Activated CD4-positive, alpha-beta T cell treated with anti-CD3 and anti-CD28 coated beads for 1 hour (primary cell): ENCODE data around the gene CDCP2.
"Not testable (repeated sequence)": the region's sequence is repeated elsewhere in the genome, so short reads cannot be mapped to it uniquely, and the experiment has no call there.

Source experiments
- DNase-seq: peaks from one replicate; pipeline ENCODE4 v3.0.0-alpha.2; 2020

CDCP2 gene

DNA sequence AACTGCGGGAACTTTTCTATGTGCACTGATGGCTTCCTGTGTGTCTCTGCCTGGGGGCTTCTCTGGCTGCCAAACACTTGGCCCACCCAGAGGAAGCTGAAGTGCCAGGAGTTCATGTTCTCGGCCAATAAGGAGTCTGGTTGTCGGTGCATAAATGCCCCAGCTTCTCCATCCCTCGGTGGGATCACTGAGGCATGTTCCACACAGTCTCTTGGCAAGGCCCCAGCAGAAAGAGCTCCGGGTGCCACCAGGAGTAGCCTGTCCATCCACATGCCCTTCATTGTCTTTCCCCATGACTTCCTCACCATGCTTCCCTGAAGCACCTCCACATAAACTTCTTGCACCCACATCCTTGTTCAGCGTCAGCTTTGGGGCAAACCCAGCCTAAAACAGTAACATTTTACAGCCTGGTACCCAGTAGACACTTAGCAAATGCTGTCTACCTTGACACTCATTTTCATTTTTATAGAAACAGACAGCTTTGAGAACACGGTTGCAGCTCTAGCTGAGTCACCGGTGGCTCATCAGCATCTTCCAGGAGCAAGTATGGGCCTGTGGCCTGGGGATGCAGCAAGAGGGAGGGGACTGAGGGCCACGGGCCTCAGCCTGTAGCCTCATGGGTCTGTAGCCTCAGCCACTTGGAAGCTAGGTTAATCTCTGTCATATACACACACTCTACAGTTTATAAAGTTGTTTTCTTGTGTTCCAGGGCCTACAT, 14.8 kb upstream of the CDCP2 start:
- DNase-seq = no peak

DNA sequence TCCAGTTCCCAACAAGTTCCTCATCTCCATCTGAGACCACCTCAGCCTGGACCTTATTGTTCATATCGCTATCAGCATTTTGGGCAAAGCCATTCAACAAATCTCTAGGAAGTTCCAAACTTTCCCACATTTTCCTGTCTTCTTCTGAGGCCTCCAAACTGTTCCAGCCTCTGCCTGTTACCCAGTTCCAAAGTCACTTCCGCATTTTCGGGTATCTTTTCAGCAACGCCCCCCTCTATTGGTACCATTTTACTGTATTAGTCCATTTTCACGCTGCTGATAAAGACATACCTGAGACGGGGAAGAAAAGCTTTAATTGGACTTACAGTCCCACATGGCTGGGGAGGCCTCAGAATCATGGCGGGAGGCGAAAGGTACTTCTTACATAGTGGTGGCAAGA, 13.6 kb upstream of the CDCP2 start:
- DNase-seq = not testable (repeated sequence)

DNA sequence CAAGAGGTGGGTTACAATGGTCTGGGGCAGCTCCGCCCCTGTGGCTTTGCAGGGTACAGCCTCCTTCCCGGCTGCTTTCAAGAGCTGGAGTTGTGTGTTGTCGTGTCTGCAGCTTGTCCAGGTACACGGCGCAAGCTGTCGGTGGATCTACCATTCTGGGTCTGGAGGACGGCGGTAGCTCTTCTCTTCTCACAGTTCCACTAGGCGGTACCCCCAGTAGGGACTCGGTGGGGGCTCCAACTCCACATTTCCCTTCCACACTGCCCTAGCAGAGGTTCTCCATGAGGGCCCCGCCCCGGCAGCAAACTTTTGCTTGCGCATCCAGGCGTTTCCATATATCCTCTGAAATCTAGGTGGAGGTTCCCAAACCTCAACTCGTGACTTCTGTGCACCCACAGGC, 12.3 kb upstream of the CDCP2 start:
- no peak for DNase-seq

DNA sequence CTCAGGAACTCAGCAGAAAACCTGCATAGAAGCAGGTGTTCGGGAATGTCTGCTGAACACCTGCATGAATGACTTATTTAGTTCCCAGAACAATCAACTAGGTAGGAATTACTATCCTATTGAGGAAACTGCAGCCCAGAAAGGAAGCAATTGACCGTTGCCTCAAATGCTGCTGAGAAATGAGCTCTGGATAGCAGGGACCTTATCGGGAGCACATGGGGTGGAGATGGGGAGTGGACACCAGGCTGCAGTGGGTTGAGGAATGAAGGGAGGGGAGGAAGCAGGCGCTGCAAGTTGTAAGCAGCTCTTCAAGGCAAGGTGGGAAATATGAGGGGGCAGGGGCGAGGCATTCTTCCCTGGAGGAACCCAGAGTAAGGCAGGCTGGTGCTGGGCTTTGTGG, 10.8 kb upstream of the CDCP2 start:
- DNase-seq = no peak

DNA sequence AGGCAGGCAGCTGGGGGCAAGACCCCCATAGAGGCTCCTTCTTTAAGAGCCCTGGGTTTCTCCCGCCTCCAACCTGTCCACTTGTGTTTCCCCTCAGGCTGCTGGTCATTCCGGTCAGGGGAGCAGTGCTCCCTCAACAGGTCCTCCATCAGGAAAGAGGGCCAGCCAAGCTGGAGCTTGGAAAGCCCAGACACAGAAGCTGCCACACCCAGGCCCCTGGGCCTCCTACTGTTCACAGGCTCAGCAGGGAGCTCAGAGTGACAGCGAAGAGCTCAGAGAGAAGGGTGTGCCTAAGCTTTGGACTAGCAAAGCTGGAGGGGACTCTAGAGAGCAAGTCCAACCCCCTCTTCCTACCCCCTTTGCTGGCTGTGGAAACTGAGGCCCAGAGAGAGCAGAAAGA, 10.3 kb upstream of the CDCP2 start:
- no peak for DNase-seq

DNA sequence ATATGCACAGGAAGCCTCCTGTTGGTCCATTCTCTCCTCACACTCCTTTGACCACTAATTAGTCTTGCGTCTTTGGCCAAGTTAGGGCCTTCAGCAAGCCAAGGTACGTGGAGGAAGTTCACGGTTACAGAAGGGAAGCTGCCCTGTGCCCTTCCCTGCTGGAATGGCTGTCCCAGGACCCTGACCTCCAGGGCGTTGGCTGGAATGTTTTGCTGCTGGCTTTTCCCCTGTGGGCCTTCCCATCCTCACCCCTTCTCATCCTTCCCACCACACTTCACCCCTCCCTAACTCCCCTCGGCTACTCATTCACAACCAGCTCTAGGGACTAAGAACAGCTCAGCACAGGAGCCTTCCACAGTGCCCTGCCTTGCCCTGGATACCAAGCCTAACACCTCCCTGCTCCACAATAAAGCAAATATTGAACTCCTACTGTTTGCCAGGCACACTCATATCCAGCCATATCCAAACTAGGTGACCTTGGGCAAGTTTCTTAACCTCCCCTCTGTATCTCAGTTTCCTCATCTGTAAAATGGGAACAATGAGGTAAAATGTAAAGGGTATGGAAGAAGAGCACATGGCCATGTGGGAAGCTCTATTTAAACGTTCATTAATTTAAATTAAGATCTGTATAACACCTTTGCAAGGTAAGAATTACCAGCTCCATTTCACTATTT, 8.8 kb upstream of the CDCP2 start:
- no peak for DNase-seq

DNA sequence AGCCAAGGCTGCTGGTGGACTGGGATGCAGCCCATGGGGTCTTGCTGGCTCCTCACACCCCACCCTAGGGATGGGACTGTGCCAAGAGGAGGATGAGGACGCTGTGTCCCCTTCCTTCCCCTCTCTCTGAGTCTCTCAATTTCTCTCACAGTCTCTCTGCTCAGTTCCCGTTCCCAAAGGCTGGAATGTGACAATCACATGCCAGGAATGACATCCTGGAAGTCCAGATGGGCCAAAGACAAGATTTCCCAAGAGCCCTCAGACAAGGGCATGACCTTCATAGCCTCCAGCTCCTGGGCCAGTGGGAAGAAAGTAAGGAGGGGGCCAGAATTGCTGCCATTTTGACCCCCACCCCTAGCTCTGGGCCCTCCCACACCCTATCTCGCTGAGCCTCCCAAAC, 7.6 kb upstream of the CDCP2 start:
- DNase-seq = no peak

DNA sequence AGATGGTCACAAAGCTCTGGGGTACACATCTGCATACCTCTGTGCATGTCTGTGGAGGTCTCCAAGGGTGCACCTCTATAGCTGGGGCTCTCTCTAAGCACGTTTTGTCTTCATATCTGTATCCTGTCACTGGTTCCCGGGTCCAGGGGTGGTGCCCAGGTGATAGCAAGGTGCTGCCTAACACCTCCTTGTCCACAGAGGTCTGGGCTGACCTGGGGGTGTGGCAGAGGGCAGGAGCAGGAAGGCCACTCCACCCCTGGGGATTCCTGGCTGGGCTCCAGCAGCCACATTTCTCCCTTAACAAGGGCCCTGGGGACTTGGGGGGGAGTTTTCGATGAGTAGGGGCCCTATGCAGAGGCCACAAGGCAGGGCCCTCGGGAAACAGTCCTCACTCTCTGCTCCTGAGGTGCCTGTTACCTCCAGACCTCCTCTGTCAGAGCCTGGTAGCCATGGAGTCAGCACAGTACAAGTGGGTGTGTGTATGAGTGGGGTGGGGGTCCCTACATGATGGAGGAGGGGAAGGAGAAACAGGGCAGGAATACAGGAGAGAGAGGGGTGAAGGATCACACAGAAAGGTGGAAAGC, 7.0 kb upstream of the CDCP2 start:
- no peak for DNase-seq

DNA sequence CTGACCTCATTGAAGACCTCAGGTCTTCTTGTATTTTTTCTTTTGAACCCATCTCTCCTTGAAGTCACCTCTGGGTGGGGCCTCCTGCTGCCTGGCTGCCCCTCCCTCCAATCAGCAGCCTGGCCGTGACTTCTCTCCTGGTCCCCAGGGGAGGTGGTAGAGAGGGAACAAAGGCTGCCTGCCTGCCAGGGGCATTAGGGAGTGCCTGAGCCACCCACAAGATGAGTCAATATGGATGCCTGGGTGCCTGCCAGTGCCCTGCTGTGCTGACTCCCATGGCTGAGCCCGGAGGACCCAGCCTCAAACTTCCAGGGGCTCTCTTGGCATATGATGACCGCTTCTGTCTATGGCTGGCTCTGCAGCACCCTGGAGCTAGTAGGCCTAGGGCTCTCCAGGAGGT, 5.3 kb upstream of the CDCP2 start:
- no peak for DNase-seq

DNA sequence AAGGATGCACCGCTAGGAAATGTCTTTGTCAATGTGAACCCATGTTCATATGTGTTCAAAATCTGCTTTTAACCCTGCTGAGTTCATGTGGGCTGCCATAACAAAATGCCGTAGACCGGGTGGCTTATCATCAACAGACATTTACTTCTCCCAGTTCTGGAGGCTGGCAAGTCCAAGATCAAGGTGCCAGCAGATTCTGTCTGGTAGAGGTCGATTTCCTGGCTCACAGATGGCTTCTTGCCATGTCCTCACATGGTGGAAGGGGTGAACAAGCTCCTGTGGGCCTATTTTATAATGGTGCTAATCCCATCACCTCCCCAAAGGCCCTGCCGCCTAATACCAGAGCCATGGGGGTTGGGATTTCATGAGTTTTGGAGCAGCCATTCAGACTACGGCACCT, 4.6 kb upstream of the CDCP2 start:
- DNase-seq = no peak

DNA sequence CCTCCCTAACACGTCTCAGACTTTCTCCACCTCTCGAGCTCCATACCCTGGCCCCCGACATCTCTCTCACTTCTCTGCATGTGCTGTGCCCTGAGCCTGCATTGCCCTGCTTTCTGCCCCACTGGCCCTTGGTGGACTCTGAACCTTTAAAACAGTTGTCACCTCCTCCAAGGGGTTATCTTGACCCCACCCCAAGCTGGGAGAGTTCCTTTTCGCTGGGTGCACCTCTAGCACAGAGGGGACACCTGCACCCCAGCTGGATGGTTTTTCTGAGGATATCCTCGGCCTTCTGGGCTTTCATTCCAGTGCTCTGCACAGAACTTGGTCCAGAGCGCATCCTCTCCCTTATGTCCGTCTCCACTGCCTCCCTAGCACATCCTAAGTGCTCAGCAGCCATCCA, 4.2 kb upstream of the CDCP2 start:
- no peak for DNase-seq

DNA sequence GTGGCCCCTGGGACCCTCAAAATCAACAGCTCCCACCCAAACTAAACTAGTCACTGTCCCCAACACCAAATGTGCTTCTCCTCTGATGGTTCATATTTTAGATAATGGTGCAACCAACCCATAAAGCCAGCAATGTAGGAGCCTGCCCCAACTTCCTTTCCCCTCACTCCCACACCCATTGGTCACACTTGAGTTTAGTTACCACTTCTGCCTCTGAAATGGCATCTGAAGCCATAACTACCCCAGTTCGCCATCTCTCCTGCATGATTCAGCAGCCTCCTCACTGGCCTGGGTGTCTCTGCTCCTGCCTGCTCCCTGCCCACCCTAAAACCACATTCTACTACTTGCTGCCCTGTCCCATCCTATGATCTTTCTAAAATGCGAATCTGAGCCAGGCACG, 3.4 kb upstream of the CDCP2 start:
- no peak for DNase-seq

DNA sequence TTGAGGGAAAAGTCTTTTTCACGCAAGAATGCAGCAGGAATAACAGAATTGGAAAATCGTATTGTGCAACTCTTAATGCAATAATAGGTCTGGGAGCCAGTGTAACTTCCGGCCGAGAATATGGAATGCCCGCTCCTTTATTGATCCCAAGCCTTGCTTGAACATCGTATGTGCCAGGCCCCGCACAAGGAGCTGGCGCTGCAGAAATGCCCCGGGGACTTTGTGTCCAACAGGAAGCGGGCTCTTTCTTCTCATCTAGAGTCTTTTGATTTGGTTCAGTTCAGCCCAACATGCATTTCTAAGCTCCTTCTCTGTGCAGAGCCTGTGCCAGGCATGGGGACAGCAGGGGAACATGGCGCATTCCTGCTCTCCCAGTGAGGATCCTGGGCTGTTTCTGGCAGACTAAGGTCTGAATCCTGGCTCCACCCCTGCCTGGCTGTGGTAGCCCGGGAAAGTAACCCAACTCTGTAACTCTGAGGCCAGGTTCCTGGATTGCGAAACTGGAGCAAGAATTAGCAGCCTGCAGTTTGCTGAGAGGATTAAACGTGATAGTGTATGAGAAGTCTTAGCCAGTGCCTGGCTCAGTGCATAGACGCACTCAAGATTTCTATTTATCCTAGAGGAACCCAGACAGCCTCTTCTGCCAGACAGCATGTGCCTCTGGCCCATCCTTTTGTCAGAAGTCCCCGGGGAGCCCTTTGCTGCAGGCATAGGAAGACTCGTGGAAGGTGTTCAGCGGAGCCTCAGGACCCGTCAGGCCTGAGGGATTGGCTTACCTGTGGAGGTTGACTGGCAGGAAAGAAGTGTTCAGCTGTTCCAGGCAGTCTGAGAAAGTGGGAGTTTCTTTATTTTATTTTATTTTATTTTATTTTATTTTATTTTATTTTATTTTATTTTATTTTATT, 987 bp upstream of the CDCP2 start:
- no peak for DNase-seq

DNA sequence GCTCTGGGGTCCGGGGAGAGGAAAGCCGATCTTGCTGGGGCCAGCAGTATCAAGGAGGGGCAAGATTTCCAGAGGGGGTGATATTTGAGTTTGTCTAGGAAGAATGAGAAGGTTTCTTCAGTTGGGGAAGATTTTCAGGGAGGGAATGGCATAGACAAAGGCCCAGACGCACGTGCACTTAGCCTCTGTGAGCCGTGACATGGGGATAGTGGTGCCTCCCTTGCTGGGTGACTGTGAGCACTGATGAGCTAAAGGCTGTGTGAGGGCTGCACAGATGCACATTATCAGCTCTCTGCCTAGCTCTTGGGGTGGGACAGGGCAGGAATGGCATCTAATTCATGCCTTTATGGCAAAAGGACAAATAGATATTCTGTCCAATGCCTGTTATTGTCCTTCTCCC, 1.8 kb downstream of the CDCP2 start:
- no peak for DNase-seq

DNA sequence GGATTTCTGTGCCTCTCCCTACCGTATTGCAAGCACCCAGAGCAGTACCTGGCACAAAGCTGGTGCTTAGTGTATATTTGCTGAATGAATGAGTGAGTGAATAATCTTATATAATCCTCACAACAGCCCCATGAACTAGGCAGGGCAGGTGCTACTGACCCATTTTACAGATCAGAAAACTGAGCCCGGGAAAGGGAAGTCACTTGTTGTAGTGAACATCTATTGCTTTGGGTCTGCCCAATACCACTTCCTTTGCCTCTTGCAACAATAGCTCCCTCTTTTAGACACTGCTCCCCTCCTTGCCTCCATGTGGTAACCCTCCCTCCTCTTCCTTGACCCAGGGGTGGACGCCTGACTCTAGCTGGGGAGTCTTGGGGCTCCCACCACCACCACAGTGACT, 3.1 kb downstream of the CDCP2 start:
- no peak for DNase-seq

DNA sequence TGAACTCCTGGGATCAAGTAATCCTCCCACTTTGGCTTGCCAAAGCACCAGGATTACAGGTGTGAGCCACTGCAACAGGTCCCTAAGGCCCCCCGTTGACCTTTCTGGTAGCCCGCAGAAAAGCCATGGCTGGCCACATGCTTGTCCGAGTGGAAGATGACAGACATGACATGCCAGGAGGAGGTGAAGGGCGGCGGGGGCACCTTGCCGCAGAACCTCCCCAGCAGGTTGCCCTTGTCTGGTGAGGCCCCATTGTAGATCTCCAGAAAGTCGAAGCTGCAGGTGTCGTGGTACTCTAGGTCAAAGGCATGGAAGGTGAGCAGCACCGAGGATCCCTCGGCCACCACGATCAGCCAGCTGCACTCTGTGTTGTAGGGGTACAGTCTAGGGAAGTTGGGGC, 8.4 kb downstream of the CDCP2 start:
- DNase-seq = no peak

DNA sequence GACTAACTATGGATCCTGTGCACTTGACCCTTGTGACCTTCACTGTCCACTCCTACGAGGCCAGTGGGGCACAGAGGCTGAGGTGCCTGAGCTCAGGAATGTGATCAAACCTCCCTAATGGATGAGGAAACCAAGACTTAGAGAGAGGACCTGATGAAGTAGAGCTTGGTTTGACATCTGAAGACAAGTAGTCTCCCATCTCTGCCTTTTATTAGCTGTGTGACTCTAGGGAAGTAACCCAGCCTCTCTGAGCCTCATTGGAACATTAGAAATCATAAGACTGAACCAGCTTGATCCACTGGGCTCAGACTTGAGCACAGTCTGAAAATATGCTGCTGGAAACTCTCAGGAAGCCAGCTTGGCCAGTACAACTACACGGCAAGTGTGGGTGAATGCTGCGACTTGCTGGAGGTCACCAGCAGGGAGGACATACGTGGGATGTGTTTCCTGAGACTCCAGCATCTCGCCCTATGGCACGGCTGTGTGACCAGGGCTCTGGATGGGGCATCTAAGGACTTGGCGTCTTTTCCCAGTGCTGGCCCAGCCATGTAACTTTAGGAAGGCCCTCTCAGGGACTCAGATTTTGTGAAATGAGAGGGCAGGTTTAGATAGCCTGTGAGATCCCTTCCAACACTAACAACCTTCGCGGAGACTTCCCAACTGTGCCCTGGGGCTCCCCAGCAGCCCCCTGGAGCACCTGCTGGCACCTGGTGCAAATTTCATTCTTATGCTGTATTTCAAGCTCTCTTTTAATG, 10.5 kb downstream of the CDCP2 start:
- no peak for DNase-seq

DNA sequence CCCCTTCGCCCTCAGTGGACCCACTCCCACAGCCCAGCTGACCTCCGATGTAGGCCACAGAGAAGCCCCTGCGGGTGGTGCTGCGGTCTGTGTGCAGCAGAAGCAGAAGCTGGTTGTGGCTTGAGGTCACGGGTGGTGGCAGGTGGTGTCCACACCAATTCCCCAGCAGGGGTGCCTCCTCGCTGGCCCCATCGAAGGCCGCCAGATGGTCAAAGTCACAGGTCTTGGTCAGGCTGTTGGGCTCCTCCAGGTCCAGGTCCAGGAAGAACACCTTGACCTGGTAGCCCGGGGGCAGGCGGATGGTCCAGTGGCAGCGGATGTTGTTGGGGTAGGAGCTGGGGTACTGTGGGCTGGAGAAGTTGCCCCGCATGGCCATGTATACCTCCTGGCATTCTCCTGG, 13.1 kb downstream of the CDCP2 start:
- DNase-seq = no peak

DNA sequence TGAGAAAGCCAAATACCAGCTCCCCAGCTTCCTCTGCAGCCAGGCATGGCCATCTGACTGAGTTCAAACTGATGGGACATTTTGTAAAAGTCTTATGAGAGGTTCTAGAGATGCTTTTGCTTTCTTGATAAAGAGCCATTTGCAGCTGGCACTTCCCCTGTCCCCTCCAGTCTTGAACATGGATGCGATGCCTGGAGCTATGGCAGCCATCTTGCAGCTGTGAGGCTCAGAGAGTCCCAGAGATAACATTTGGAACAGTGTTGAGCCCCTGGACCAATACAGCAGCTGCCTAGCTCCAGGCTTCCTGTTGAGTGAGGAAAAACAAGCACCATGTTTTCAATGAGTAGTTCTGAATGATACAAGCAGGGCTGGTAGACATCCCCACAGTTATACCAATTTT, 13.8 kb downstream of the CDCP2 start:
- no peak for DNase-seq

DNA sequence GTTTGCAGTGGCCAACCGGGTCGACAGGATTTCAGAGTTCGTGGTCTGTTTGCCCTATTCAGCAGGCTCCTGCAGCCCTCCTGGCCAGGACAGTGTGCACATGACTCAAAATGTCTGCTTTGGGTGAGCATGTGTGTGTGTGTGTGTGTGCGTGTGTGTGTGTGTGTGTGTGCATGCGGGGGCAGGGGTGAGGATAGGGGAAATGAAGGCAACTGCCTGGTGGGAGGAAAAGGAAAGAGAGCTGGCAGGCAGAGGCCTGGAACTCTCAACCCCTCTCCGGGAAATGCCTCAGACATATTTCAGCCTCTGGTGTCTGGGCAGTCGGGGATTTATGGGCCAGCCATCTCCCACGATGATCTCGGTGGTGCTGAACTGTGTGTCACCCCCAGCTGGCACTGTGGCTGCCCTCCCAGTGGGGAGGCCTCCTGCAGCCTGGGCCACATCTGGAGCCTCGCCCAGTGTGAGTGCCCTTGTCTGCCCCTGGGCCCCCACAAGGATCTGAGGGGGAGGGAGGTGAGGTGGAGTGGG, 15.2 kb downstream of the CDCP2 start:
- DNase-seq = no peak

DNA sequence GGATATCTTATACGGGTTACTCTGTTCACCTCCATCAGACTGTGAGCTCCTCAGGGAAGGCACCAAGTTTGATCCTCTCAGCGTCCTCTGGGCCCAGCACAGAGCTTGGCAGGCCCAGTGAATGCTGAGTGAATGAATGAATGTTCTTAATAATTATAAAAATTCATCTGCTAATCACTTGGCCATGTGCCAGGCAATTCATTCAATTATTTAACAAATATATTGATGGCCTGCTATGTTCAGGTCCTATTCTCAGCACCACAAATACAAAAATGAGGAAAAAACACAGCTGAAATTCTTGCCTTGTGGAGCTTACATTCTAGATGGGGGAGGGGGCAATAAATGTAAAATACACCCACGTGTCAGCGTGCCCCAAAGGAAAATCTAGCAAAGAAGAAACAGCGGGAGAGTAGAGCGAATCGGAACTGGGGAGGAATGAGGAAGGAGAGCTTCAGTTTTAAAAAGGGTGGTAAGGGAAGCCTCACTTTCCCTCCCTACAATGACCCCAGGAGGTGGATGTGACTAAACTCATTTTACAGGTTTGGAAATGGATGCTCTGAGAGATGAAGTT, 15.8 kb downstream of the CDCP2 start:
- no peak for DNase-seq

DNA sequence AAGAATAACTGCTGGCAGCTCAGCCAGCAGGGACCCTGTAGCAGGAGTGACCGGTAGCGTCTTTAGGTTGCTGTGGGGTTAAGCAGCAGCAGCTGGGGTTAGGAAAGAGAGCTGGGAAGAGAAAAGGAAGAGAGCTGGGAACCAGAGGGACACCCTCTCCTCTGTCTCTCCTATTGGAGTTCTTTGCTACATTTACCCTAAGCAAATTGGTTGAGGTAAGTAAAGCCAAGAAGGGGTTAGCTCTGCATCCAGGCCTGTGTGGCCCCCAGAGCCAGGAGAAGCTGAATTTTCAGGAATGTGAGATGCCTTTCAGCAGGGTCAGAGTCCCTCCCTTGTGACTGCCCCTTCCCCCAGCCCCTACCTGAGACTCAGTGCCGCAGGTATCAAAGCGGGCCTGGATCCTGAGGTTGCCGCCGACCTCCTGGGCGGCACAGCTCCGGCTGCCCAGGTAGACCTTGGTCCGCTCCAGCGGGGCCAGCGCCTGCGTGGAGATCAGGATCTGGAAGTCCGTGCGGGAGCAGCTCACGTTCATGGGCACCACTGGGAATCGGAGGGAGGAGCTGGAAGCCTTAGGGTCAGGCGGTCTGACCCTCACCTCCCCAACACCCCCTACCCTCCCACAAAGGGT, 16.4 kb downstream of the CDCP2 start:
- no peak for DNase-seq
